Brain microvascular endothelial cell (primary cell): ENCODE results near the gene SUDS3.
"Not testable (repeated sequence)": the region's sequence is repeated elsewhere in the genome, so short reads cannot be mapped to it uniquely, and the experiment has no call there.

ENCODE experiments used
- DNase-seq: peaks from one replicate; pipeline ENCODE4 v3.0.0-alpha.2; 2020
- H3K27ac ChIP-seq: fragments of 250-450 bp; sonication (Bioruptor Pico); 2 replicates; pipeline ENCODE4 v1.5.1; 2020; ENCODE audit warnings: mild to moderate bottlenecking, moderate library complexity
- H3K27me3 ChIP-seq: fragments of 250-450 bp; sonication (Bioruptor Pico); replicated peaks from 2 replicates; pipeline ENCODE4 v1.5.1; 2020; ENCODE audit warnings: mild to moderate bottlenecking
- H3K36me3 ChIP-seq: fragments of 250-450 bp; sonication (Bioruptor Pico); replicated peaks from 2 replicates; pipeline ENCODE4 v1.5.1; 2020; ENCODE audit warnings: mild to moderate bottlenecking
- H3K4me3 ChIP-seq: 2 replicates; pipeline ENCODE4 v1.5.1; 2011; ENCODE audit warnings: low read depth, mild to moderate bottlenecking, control low read depth, low read length, moderate library complexity
- in situ Hi-C: cut with HindIII; loops from 2 replicates; pipeline ENCODE4 v1.10.0; 2017; ENCODE audit warnings: low sequenced_read_pairs, low pct_ligation_motif_present
- TF ChIP-seq, protein P1 (sequence below): IDR thresholded peaks from 2 replicates; pipeline ENCODE4 v1.5.1; 2011; ENCODE audit warnings: low read depth, mild to moderate bottlenecking, moderate library complexity, low read length, control low read depth, inconsistent platforms; ENCODE audit errors: missing control alignments

The SUDS3 gene

DNA sequence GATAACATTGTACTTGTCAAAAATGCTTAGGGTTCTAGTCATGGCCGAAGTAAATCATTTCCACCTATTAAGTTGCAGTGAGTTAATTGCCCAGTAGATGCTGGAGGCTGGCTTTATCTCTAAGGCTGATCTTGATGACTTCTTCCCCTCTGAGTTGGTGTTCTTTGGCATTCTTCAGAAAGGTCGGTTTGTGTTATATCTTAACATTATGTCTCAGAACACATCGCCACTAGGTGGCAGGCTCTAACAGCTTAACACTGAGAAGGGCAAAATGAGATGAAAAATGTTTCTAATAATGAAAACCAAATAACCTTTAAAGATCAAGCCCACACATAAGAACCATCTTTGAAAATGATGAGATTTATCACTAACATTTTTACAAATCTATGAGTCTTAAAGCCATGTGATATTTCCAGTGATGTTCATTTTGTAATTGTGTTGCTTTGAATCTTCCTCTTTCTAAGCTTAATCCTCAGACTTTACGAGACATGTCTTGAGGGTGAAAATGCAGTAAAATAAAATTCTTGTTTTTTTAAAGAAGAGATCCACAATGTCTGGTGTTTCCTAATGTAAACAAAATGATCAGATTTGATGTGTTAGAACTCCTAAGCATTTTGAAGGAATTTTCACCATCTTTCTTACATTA, 28.6 kb downstream of the SUDS3 start:
- H3K27ac ChIP-seq = no peak overlapping the region
- in situ Hi-C loops = no loop called here
- no peaks in the 10 kb centered on the region for H3K27me3 ChIP-seq
- H3K4me3 ChIP-seq = no peak overlapping the region
- peaks cover 30% of the 10 kb centered on the region for H3K36me3 ChIP-seq
- TF ChIP-seq, protein P1, sequence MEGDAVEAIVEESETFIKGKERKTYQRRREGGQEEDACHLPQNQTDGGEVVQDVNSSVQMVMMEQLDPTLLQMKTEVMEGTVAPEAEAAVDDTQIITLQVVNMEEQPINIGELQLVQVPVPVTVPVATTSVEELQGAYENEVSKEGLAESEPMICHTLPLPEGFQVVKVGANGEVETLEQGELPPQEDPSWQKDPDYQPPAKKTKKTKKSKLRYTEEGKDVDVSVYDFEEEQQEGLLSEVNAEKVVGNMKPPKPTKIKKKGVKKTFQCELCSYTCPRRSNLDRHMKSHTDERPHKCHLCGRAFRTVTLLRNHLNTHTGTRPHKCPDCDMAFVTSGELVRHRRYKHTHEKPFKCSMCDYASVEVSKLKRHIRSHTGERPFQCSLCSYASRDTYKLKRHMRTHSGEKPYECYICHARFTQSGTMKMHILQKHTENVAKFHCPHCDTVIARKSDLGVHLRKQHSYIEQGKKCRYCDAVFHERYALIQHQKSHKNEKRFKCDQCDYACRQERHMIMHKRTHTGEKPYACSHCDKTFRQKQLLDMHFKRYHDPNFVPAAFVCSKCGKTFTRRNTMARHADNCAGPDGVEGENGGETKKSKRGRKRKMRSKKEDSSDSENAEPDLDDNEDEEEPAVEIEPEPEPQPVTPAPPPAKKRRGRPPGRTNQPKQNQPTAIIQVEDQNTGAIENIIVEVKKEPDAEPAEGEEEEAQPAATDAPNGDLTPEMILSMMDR = peak; percentile 78
- peak; percentile 78 for DNase-seq

DNA sequence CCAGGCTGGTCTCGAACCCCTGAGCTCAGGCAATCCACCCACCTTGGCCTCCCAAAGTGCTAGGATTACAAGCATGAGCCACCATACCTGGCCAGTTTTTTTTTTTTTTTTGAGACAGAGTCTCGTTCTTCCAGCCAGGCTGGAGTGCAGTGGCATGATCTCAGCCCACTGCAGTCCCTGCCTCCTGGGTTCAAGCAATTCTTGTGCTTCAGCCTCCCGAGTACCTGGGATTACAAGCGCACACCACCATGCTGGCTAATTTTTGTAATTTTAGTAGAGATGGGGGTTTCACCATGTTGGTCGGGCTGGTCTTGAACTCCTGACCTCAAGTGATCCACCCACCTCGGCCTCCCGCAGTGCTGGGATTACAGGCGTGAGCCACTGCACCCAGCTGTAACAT, 31.9 kb downstream of the SUDS3 start:
- in situ Hi-C loops, DNase-seq: not testable (repeated sequence)
- H3K36me3 ChIP-seq = peaks cover 30% of the 10 kb centered on the region

DNA sequence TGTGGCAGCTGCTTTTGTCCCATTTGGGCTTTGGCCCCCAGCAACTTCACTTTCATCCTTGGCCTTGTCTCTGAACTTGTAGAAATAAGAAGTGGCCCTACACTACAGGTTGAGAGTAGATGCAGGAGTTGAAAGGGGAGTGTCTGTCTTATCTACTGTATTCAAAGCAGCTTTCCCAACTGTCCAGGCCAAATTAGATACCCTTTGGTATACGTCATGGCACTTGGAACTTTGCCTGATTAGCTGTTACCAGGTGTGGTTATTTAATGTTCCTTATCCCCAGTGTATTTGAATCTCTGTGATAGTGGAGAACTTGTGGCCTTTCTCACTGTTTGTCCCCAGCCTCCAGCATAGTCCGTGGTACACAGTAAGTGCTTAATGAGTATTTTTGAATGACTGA, 33.5 kb downstream of the SUDS3 start:
- TF ChIP-seq, protein P1 = no peak
- Histone ChIP-seq H3K36me3 (peaks cover 34% of the 10 kb centered on the region), H3K27ac (no peak overlapping the region), H3K27me3 (no peaks in the 10 kb centered on the region), H3K4me3 (no peak overlapping the region)
- DNase-seq = no peak
- in situ Hi-C loops = no loop called here

More for the DNA sequence above, 31.9 kb downstream of the SUDS3 start:
- not testable (repeated sequence) for H3K27ac ChIP-seq, H3K27me3 ChIP-seq, H3K4me3 ChIP-seq

DNA sequence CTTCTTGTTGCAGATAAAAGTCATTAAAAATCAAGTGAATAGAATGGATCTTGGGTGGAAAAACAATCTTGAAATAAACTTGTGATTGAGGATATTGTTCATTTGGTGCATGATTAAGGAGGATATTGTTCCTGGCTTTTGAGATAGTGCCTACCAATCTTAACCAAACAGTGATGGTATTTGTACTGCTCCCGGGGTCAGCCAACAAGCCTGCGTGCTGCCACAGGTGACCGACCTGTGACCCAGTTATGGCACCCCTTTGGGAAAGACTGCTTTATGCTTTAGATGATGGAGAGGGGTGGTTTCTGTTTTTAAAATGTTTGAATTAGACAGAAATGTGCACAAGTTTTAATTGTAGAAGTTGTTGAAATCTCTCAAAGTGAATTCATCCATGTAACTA, 41.6 kb downstream of the SUDS3 start:
- in situ Hi-C loops = no loop called here
- DNase-seq = no peak
- Histone ChIP-seq H3K4me3 (no peak overlapping the region), H3K36me3 (peaks cover 13% of the 10 kb centered on the region), H3K27ac (no peak overlapping the region), H3K27me3 (no peaks in the 10 kb centered on the region)
- TF ChIP-seq, protein P1 = no peak

DNA sequence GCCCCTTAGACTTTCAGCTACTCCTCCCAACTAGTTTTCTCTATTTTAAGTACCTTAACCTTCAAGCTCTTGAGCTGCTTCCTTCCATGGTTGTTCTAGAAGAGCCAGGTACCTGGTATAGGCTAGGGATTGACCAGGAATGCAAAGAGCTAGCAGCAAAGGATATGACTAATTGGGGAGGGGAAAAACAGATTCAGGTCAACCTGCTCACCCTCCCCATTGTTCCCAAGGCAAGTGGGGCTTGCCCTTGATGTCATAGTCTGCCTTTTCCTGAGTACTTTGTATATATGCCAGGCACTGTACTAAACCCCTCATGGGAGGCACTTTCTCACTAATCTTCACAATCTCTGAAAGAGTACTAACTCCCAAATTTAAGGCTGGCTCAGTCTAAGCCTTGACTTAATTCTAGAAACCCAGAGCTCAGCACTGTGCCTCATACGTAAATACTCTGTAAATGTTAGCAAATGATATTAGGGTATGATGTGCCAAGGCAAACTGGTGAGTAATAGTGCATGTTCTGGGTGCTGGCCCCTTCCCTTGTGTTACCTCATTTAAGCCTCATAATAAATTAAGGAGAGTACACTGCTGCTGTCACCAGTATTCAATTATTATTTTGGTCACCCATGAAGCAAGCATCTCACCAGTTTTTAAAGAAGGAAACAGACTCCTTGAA, 42.2 kb downstream of the SUDS3 start:
- H3K4me3 ChIP-seq = no peak overlapping the region
- in situ Hi-C loops = no loop called here
- peaks cover 13% of the 10 kb centered on the region for H3K36me3 ChIP-seq
- H3K27ac ChIP-seq = no peak overlapping the region
- no peaks in the 10 kb centered on the region for H3K27me3 ChIP-seq
- TF ChIP-seq, protein P1 = no peak
- DNase-seq = no peak

DNA sequence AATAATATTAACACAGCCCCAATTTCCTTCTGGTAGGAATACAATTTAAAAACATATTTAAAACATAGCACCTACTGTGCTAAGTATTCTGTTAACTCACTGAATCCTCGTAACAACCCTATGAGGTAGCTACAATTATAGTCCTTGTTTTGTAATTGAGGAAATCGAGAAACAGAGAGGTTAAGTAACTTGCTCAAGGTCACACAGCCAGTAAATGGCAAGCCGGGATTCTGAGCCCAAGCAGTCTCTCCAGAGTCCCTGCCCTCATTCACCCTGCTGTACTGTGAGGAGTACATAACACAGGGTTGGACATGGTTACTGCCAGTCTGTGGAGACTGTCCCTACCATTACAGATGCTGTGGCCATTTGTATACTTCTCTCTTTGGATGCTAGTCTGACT, 44.3 kb downstream of the SUDS3 start:
- H3K36me3 ChIP-seq = no peaks in the 10 kb centered on the region
- no peaks in the 10 kb centered on the region for H3K27me3 ChIP-seq
- no peak overlapping the region for H3K4me3 ChIP-seq
- TF ChIP-seq, protein P1 = no peak
- in situ Hi-C loops = no loop called here
- H3K27ac ChIP-seq = no peak overlapping the region
- DNase-seq = no peak
